AG04450 (cell line): ENCODE results near the gene STRN3. TPM values are rescaled to one million over a fixed set of nuclear protein-coding genes. Genes with fewer than 3 reads are reported as not detected.

Experiments
- CTCF ChIA-PET: fragments of 300-600, 350-600 bp; formaldehyde crosslinking; extraction: SDS; loops from one replicate; lab custom pipeline; 2022; ENCODE audit warnings: antibody characterized with exemption, inconsistent platforms; lab: Charles Lee
- POLR2A ChIA-PET: fragments of 350-600 bp; formaldehyde crosslinking; extraction: SDS; loops from one replicate; lab custom pipeline; 2021; ENCODE audit warnings: antibody characterized with exemption, inconsistent platforms; lab: Yijun Ruan, JAX
- DNase-seq: peaks from one replicate; pipeline ENCODE4 v3.0.0-alpha.2; 2011; ENCODE audit warnings: low read depth, low spot score
- H3K27ac ChIP-seq: one replicate; pipeline ENCODE4 v1.5.1; 2012; ENCODE audit warnings: low read depth, low read length, control low read depth
- H3K27me3 ChIP-seq: one replicate; pipeline ENCODE4 v1.6.0; 2012; ENCODE audit warnings: low read length; ENCODE audit not compliant: control insufficient read depth, insufficient read depth
- H3K4me3 ChIP-seq: 2 replicates; pipeline ENCODE4 v1.5.1; 2011; ENCODE audit warnings: mild to moderate bottlenecking, low read depth, low read length, control low read depth
- H3K9me3 ChIP-seq: 2 replicates; pipeline ENCODE4 v1.5.1; 2012; ENCODE audit warnings: low read length; ENCODE audit not compliant: control insufficient read depth, insufficient read depth
- polyA plus RNA-seq: library from polyadenylated mRNA; depleted of rRNA; stranded (reverse); fragments of >200 nt; gene quantifications from 2 replicates; pipeline ENCODE4 v1.2.3, GENCODE V29; 2011
- TF ChIP-seq, protein P1 (sequence below): IDR thresholded peaks from 2 replicates; pipeline ENCODE4 v1.5.1; 2011; ENCODE audit warnings: low read depth, low read length, control low read depth, inconsistent platforms

STRN3 gene
- polyA plus RNA-seq, 1 experiment: 41.1 TPM

GRCh38 chr14:30928462-30928861 is 97.7 kb downstream of the STRN3 start:
- ChIA-PET CTCF (no interaction called here), POLR2A (no interaction called here)
- DNase-seq: no peak
- Histone ChIP-seq H3K27ac (no peak overlapping the region), H3K9me3 (no peaks in the 10 kb centered on the region), H3K27me3 (no peaks in the 10 kb centered on the region), H3K4me3 (no peak overlapping the region)
- TF ChIP-seq, protein P1, sequence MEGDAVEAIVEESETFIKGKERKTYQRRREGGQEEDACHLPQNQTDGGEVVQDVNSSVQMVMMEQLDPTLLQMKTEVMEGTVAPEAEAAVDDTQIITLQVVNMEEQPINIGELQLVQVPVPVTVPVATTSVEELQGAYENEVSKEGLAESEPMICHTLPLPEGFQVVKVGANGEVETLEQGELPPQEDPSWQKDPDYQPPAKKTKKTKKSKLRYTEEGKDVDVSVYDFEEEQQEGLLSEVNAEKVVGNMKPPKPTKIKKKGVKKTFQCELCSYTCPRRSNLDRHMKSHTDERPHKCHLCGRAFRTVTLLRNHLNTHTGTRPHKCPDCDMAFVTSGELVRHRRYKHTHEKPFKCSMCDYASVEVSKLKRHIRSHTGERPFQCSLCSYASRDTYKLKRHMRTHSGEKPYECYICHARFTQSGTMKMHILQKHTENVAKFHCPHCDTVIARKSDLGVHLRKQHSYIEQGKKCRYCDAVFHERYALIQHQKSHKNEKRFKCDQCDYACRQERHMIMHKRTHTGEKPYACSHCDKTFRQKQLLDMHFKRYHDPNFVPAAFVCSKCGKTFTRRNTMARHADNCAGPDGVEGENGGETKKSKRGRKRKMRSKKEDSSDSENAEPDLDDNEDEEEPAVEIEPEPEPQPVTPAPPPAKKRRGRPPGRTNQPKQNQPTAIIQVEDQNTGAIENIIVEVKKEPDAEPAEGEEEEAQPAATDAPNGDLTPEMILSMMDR: no peak

GRCh38 chr14:30925254-30925653 is 100.9 kb downstream of the STRN3 start:
- H3K9me3 ChIP-seq: no peaks in the 10 kb centered on the region
- TF ChIP-seq, protein P1: no peak
- CTCF ChIA-PET: interaction anchor here (1.0 kb wide), 1 partner anchor 18 kb away, joined by 3 read pairs; no protein-coding TSS in a partner anchor
- DNase-seq: no peak
- H3K27ac ChIP-seq: no peak overlapping the region
- H3K27me3 ChIP-seq: no peaks in the 10 kb centered on the region
- POLR2A ChIA-PET: interaction anchor here (0.6 kb wide), 1 partner anchor 495 kb away, joined by 3 read pairs; the partner anchor contains the start of gene HEATR5A
- no peak overlapping the region for H3K4me3 ChIP-seq

- Histone ChIP-seq H3K27me3 (no peaks in the 10 kb centered on the region), H3K9me3 (no peaks in the 10 kb centered on the region), H3K4me3 (no peak overlapping the region), H3K27ac (no peak overlapping the region)
- no peak for DNase-seq
- CTCF ChIA-PET: no interaction called here
- TF ChIP-seq, protein P1: no peak
- POLR2A ChIA-PET: interaction anchor here (1.0 kb wide), 1 partner anchor 105 kb away, joined by 3 read pairs; no protein-coding TSS in a partner anchor
Measured at GRCh38 chr14:30921788-30922187, 104.4 kb downstream of the STRN3 start.

DNA sequence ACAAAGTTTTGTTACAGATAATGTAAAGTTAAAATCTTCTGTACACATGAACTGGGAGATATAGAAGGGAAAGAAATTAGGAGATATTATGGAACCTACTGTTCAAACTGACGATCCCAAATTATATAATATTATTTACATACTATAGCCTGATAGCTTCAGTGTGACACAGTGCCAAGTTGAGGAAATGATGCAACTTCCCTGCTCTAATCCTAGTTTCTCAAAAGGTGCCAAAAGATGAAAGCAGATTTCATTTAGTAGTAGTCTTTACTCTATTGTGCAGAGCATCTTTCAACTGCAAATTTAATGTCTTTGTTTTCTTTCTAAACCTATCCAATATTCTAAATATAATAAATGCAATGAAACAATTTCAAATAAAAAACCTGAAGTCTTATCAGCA is 104.9 kb downstream of the STRN3 start:
- H3K9me3 ChIP-seq: no peaks in the 10 kb centered on the region
- no peak for DNase-seq
- no peaks in the 10 kb centered on the region for H3K27me3 ChIP-seq
- H3K27ac ChIP-seq: no peak overlapping the region
- TF ChIP-seq, protein P1: no peak
- POLR2A ChIA-PET: interaction anchor here (1.0 kb wide), 1 partner anchor 105 kb away, joined by 3 read pairs; no protein-coding TSS in a partner anchor
- H3K4me3 ChIP-seq: no peak overlapping the region
- CTCF ChIA-PET: no interaction called here

- H3K4me3 ChIP-seq: no peak overlapping the region
- ChIA-PET CTCF (interaction anchor here (0.5 kb wide), 1 partner anchor 14 kb away, joined by 9 read pairs; no protein-coding TSS in a partner anchor), POLR2A (no interaction called here)
- TF ChIP-seq, protein P1: no peak
- DNase-seq: no peak
- H3K27me3 ChIP-seq: no peaks in the 10 kb centered on the region
- H3K9me3 ChIP-seq: no peaks in the 10 kb centered on the region
- H3K27ac ChIP-seq: no peak overlapping the region
Measured at GRCh38 chr14:30915596-30915995, 110.6 kb downstream of the STRN3 start.
